Astrocyte (in vitro differentiated cells and primary cell): ENCODE results near the gene MAP3K10.

Experiments used
- EZH2 ChIP-seq: IDR thresholded peaks from 2 replicates; pipeline ENCODE4 v1.6.1; 2012; ENCODE audit warnings: mild to moderate bottlenecking, low read length, inconsistent platforms; ENCODE audit not compliant: insufficient read depth
- TF ChIP-seq, protein P1 (sequence below): IDR thresholded peaks from 2 replicates; pipeline ENCODE4 v1.5.1; 2011; ENCODE audit warnings: low read depth, mild to moderate bottlenecking, inconsistent platforms, low read length, moderate library complexity; ENCODE audit not compliant: insufficient read depth

DNA sequence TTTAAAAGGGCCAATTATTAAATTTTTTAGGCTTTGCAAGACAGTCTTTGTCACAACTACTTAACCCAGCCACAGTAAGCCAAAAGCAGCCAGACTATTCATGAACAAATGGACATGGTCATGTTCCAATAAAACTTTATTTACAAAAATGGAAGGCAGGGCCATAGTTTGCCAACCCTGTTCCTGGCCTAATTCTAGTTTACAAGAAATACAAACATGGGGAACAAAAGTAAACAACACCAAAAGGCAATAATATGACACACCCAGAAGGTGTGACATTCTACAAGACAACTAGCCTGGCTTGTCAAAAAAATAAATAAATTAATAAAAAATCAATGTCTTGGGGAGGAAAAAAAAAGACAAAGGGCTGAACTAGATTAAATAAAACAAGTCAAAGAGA lies 60.0 kb downstream of the MAP3K10 start:
- TF ChIP-seq, protein P1, sequence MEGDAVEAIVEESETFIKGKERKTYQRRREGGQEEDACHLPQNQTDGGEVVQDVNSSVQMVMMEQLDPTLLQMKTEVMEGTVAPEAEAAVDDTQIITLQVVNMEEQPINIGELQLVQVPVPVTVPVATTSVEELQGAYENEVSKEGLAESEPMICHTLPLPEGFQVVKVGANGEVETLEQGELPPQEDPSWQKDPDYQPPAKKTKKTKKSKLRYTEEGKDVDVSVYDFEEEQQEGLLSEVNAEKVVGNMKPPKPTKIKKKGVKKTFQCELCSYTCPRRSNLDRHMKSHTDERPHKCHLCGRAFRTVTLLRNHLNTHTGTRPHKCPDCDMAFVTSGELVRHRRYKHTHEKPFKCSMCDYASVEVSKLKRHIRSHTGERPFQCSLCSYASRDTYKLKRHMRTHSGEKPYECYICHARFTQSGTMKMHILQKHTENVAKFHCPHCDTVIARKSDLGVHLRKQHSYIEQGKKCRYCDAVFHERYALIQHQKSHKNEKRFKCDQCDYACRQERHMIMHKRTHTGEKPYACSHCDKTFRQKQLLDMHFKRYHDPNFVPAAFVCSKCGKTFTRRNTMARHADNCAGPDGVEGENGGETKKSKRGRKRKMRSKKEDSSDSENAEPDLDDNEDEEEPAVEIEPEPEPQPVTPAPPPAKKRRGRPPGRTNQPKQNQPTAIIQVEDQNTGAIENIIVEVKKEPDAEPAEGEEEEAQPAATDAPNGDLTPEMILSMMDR = no peak
- no peak for TF ChIP-seq EZH2
